ENCODE data around the gene SEPTIN12.

- no peak for TF ChIP-seq POLR2A (IDR thresholded peaks at IDR 0.05)
- no peak for TF ChIP-seq CTCF (IDR thresholded peaks at IDR 0.05)
- no peak for TF ChIP-seq POLR2AphosphoS5 (IDR thresholded peaks at IDR 0.05; ENCODE audit: insufficient read depth in 1 of 2, low read depth in 1 of 2)
Measured at GRCh38 chr16:4826526-4826925, 38.4 kb upstream of the SEPTIN12 start.

All from vagina (tissue), 2 donors.